HG03565 (cell line): ENCODE data around the gene DHRS7.

ENCODE experiments used
- ATAC-seq: cut with Tn5 transposase; IDR thresholded peaks from one replicate; pipeline ENCODE4 v1.9.1; 2021; ENCODE audit warnings: mild to moderate bottlenecking, moderate library complexity; ENCODE audit not compliant: unreplicated experiment

DHRS7 gene

DNA sequence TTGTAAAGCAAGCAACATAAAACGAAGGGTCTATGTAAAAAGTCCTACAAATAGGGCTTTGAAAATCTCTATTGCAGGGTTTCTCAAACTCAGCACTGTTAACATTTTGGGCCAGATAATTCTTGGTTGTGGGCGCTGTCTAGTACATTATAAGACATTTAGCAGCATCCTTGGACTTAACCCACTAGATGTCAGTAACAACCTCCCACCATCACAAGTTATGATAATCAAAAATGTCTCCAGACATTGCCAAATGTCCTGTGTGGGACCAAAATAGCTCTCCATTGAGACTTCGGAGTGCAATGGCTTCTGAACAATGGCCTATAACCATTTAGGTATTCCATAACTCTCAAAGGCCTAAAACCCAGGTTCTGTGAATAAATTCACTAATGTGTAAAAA, 22.9 kb upstream of the DHRS7 start:
- ATAC-seq = no peak

DNA sequence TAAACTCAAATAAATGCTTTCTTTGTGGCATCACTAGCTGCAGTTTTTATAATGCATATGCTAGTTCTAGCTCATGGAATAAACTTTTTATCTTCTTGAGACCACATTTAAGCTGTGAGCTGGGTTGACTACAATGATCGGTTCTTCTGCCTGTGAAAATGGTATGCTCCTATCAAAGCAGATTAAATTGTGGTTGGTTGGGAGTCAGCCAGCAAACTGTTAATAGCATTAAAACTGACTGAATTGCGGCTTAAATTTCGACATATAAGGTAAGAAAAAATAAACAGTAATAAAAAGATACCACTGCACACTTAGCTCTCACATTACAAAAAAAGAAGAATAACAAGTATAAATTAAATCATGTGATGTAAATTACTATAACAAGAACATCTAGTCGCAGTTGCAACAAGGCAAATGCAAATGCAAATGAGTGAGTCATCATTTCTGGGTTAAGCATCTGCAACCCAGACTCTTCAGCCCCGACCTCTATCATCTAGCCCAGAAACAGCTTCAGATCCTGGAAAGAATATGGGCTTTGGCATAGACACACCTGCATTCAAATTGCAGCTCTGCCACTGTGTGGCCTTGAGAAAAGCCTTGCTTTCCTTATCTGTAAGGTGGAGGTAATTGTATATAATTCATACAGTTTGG, 19.8 kb upstream of the DHRS7 start:
- ATAC-seq = no peak

GRCh38 chr14:60184146-60184904, 19.1 kb upstream of the DHRS7 start:
- peak; percentile 28 for ATAC-seq

DNA sequence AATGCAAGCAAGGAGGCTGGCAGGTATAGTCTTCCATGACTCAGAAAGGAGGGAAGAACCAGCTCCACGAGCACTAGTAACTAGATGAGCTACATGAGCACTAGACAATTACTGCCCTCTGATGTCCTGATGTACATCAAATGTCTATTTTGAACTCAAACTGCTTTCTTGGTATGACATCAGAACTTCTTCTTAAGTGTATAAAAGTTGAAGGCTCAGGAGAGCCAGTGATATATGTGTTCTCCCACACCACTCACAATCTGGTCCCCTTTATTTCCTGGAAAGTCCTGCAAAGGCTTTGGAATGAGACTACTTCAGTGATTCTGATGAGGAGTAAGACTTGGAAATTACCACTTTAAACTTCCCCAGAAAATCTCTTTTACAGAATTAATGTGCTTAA, 18.5 kb upstream of the DHRS7 start:
- ATAC-seq = peak; percentile 38

- no peak for ATAC-seq
These were observed 17.9 kb upstream of the DHRS7 start for GRCh38 chr14:60183138-60183537.

GRCh38 chr14:60179431-60179869, 14.3 kb upstream of the DHRS7 start:
- ATAC-seq = peak; percentile 30

- ATAC-seq = no peak
These were observed 13.6 kb upstream of the DHRS7 start for GRCh38 chr14:60178820-60179219.

GRCh38 chr14:60178164-60178563, 13.0 kb upstream of the DHRS7 start:
- no peak for ATAC-seq

GRCh38 chr14:60175255-60175902, 10.2 kb upstream of the DHRS7 start:
- no peak for ATAC-seq

DNA sequence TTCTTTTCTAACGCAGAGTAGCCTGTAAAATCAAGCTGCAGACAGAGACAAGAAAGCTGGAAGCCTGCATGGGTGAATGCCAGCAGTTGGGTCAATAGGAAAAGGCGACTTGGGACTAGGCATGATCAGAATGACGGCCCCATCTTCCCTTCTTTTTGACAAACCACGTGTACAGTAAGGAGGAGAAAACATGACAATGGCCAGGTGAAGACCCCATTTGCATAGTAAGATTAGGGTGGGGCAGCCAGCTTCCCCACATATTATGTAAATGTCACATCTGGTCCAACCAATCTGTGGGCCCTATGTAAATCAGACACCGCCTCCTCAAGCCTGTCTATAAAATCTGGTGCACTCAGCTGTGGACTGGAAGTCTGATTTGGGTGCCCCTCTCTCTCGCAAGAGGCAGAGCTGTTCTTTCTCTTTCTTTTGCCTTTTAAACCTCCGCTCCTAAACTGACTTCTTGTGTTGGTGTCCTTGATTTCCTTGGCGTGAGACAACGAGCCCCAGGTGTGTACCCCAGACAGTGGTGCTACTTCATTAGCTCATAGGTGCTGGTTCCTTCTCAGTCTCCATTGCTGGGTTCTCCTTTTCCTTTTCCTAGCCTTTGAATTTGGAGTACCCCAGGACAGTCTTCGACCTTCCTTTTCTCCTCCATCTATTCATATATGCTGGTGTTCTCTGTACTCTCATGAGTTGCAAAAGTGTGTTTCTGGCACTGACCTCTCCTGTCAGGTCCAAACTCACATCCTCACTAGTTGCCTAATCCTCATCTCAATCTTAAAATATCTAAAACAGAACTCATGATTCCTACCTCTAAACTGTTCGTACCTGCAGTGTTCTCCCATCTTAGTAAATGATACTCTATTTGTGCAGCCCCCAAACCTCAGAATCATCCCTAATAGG, 9.4 kb upstream of the DHRS7 start:
- ATAC-seq = no peak

DNA sequence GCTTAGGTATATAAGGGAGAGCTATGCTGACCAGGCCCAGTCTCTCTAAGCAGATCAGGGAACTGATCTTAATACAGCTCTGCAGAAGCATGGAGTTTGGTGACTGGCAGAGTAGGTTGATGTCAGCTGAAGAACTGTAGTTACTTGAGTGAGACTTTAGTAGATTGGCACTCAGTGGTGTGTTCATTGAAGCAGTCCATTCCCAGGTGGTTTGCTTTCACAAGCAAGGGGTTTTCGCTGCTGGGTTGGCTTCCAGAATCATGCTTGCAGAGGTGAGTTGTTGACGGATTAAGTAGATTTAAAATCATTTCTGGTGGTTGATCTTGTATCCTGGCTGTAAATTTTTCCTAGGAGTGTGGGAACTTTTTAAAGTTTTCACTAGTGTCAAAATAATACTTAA, 6.5 kb upstream of the DHRS7 start:
- no peak for ATAC-seq

DNA sequence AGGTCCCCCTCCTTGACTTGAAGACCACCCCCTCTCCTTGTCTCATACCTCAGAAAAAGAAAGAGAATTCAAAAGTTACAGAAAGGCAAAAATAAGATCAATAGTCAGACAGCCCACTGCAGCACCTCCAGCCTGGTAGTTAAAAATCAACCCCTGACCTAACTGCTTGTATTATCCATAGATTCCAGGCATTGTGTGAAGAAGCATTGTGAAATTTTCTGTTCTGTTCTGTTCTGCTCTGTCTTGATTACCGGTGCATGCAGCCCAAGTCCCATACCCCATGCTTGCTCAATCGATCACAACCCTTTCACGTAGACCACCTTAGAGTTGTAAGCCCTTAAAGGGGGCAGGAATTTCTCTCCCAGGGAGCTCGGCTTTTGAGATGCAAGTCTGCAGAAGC, 5.8 kb upstream of the DHRS7 start:
- ATAC-seq = no peak

- ATAC-seq = no peak
These were observed 4.5 kb upstream of the DHRS7 start for GRCh38 chr14:60169722-60170121.

- no peak for ATAC-seq
These were observed 944 bp upstream of the DHRS7 start for GRCh38 chr14:60166142-60166541.

- ATAC-seq = no peak
These were observed 314 bp upstream of the DHRS7 start for GRCh38 chr14:60165547-60165876.

- peak; percentile 13 for ATAC-seq
These were observed 840 bp downstream of the DHRS7 start for GRCh38 chr14:60164404-60164711.

DNA sequence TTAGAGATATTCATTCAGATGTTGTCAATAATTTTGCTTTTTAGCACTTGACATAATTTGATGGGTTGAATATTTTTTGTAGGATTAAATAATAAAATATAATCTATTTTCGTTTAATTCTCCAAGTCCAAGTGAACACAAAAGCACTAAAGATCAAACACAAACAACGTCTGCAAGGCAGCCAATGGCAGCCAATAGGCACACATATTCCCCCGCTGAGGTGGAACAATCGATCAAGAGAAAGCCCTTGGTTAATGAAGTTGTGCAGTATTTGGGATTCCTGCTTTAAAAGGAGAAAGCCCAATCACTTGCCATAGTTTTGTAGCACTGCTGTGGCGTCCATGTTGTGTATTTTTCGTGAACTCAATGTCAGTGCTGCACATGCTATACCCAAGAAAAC, 1.5 kb downstream of the DHRS7 start:
- ATAC-seq = no peak

DNA sequence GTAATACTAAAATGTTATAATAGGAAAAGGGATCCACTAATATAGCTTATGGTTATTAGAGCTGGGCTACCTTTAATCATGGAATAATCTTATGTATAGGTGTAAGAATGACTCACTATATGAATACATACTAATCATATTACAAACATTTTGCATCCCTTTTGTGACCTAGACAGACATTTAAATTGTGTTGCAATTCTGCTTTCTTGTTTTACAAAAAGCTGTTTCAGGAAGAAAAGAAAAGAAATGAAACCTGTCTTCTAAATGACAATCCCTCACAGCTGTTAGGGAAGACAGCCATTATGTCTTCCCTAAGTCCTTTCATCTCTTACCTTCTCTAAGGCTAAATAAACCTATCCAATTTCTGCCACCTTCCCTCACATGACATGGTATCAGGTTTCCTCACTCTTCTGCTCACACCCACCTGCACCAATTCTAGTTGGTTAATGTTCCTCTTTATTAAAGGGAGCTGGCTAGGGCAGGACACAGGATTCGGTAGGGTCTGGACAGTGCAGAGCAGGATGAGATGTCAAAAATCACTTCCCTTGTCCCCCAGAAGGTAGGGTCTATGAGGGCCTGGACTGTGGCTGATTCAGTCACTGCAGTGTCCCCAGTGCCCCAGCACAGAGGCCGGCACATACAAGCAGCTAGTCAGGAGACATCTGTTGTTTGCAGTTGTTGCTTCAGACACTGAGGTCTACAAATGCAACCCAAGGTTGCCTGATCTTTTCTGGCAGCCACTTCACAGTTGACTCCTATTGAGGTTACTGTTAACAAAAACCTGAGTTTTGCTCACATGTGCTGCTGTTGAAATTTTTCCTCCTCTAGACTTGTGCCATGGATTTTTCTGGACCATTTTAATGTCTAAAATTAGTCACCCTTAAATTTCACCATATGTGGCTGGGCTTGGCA, 3.7 kb downstream of the DHRS7 start:
- ATAC-seq = no peak

- no peak for ATAC-seq
These were observed 4.8 kb downstream of the DHRS7 start for GRCh38 chr14:60160422-60160821.

DNA sequence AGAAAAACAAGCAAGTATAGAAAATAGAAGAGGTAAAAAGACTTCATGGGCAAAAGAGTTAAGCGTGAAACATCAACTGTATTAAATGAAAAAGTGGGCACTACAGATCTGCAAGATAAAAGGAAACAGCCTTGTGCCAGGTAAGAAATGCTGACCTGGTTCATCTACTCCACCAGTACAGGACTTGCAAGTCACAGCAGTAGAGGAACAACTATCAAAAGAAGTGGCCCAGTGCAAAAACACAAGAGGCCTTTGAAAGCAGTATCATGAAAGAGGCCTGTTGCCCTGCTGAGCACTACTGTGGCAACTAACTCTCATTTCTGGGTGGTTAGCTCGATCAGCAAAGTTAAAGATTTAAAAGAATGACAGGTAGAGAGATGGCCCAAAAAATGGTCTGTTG, 10.5 kb downstream of the DHRS7 start:
- ATAC-seq = no peak
